Vagina (tissue), 2 donors: Measurements from ENCODE around the gene PABPC3. TPM values are rescaled to one million over a fixed set of nuclear protein-coding genes. Genes with fewer than 3 reads are reported as not detected.

ENCODE experiments used
- DNase-seq, 2 donors: peaks; one replicate each; pipeline ENCODE4 v3.0.0-alpha.2; 2017; ENCODE audit errors: extremely low spot score in 2 of 2
- H3K27ac ChIP-seq: fragments of 200-600 bp; sonication (generic); one replicate; pipeline ENCODE4 v1.5.1; 2019
- H3K27me3 ChIP-seq: fragments of 200-600 bp; sonication (generic); one replicate; pipeline ENCODE4 v1.5.1; 2019
- H3K36me3 ChIP-seq, 2 donors: fragments of 200-600 bp; sonication (generic); one replicate each; pipeline ENCODE4 v1.5.1; 2017 to 2019
- H3K4me1 ChIP-seq: fragments of 200-600 bp; sonication (generic); one replicate; pipeline ENCODE4 v1.5.1; 2019
- H3K4me3 ChIP-seq, 2 donors: fragments of 200-600 bp; sonication (generic); 1 replicate in 1 of 2; 2 replicates in 1 of 2; pipeline ENCODE4 v1.5.1; 2016 to 2019
- H3K9me3 ChIP-seq: fragments of 200-600 bp; sonication (generic); one replicate; pipeline ENCODE4 v1.5.1; 2019
- POLR2A ChIP-seq, 2 donors: fragments of 450-650 bp; IDR thresholded peaks; one replicate each; pipeline ENCODE4 v1.6.1; 2017; ENCODE audit warnings: antibody characterized with exemption in 2 of 2, mild to moderate bottlenecking in 2 of 2, moderate library complexity in 2 of 2
- POLR2AphosphoS5 ChIP-seq, 2 donors: sonication (generic); formaldehyde crosslinking; IDR thresholded peaks; one replicate each; pipeline ENCODE4 v1.9.0; 2017; ENCODE audit warnings: antibody characterized with exemption in 2 of 2, mild to moderate bottlenecking in 2 of 2, low read depth in 1 of 2; ENCODE audit not compliant: insufficient read depth in 1 of 2
- intact Hi-C: fragments of 100-400 bp; cut with DNase I; formaldehyde crosslinking; loops from one replicate; pipeline ENCODE4 v1.15.1; 2023
- total RNA-seq: library from RNA; depleted of rRNA; stranded (reverse); fragments of >200 nt; gene quantifications from one replicate; pipeline ENCODE4 v1.2.3, GENCODE V29; 2016
- TF ChIP-seq, protein P1 (sequence below), 3 experiments: fragments of 450-650 bp in 2 of 3; fragments of 200-600 bp in 1 of 3; sonication (generic) in 1 of 3; IDR thresholded peaks; one replicate each; pipeline ENCODE4 v1.5.1; 2017 to 2019; ENCODE audit warnings: antibody characterized with exemption in 3 of 3, mild to moderate bottlenecking in 2 of 3, moderate library complexity in 2 of 3

Gene PABPC3
- total RNA-seq, 1 donor from 2014 or later, result not detected

- no peak for DNase-seq
- Histone ChIP-seq H3K27ac (no peak overlapping the region), H3K4me3 (no peak overlapping the region), H3K9me3 (no peaks in the 10 kb centered on the region), H3K36me3 (no peaks in the 10 kb centered on the region), H3K4me1 (no peaks in the 10 kb centered on the region), H3K27me3 (no peaks in the 10 kb centered on the region)
- intact Hi-C loops, result no loop called here
- TF ChIP-seq, protein P1, sequence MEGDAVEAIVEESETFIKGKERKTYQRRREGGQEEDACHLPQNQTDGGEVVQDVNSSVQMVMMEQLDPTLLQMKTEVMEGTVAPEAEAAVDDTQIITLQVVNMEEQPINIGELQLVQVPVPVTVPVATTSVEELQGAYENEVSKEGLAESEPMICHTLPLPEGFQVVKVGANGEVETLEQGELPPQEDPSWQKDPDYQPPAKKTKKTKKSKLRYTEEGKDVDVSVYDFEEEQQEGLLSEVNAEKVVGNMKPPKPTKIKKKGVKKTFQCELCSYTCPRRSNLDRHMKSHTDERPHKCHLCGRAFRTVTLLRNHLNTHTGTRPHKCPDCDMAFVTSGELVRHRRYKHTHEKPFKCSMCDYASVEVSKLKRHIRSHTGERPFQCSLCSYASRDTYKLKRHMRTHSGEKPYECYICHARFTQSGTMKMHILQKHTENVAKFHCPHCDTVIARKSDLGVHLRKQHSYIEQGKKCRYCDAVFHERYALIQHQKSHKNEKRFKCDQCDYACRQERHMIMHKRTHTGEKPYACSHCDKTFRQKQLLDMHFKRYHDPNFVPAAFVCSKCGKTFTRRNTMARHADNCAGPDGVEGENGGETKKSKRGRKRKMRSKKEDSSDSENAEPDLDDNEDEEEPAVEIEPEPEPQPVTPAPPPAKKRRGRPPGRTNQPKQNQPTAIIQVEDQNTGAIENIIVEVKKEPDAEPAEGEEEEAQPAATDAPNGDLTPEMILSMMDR (IDR thresholded peaks at IDR 0.05), result peak in 1 of 3 experiments; percentile 21
- TF ChIP-seq POLR2A (IDR thresholded peaks at IDR 0.05) (no peak), POLR2AphosphoS5 (IDR thresholded peaks at IDR 0.05; ENCODE audit: insufficient read depth in 1 of 2, low read depth in 1 of 2) (no peak)
Observed at GRCh38 chr13:25085125-25085742, 10.7 kb upstream of the PABPC3 start.

DNA sequence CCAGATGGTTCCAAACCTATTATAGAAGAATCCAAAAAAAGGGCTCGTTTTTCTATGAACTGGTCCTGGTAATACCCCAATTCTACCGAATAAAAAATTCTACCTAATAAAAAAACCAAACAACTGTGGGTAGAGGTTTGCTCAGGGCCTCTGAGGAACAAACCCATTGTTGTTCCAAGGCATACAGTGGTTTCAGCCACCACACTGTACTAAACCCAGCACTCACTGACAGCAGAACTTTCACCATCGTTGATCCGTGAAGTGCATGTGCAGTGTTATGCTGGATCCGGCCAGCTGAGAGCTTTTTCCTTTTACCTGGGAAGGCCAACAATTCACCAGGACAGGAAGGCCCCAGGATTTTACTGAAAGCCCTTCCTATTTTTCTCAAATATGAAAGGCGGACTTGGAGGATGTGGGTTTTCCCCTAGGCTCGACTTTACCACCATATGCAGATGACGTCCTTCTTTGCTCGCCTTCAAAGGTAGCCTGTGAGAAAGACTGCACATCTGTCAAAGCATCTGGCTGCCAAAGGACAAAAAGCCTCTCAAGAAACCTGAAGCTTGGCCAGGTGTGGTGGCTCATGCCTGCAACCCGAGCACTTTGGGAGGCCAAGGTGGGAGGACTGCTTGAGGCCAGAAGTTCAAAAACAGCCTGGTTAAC, 7.2 kb upstream of the PABPC3 start:
- intact Hi-C loops, result no loop called here
- Histone ChIP-seq H3K36me3 (no peaks in the 10 kb centered on the region), H3K27me3 (no peaks in the 10 kb centered on the region), H3K4me1 (no peaks in the 10 kb centered on the region), H3K9me3 (no peaks in the 10 kb centered on the region), H3K27ac (no peak overlapping the region), H3K4me3 (no peak overlapping the region)
- TF ChIP-seq POLR2AphosphoS5 (IDR thresholded peaks at IDR 0.05; ENCODE audit: insufficient read depth in 1 of 2, low read depth in 1 of 2) (no peak), POLR2A (IDR thresholded peaks at IDR 0.05) (no peak)
- TF ChIP-seq, protein P1 (IDR thresholded peaks at IDR 0.05), result no peak
- DNase-seq, result no peak

DNA sequence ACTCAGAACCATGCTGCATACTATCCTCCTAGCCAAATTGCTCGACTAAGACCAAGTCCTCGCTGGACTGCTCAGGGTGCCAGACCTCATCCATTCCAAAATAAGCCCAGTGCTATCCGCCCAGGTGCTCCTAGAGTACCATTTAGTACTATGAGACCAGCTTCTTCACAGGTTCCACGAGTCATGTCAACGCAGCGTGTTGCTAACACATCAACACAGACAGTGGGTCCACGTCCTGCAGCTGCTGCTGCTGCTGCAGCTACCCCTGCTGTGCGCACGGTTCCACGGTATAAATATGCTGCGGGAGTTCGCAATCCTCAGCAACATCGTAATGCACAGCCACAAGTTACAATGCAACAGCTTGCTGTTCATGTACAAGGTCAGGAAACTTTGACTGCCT, 1.5 kb downstream of the PABPC3 start:
- Histone ChIP-seq H3K4me3 (no peak overlapping the region), H3K36me3 (no peaks in the 10 kb centered on the region), H3K27ac (no peak overlapping the region), H3K9me3 (no peaks in the 10 kb centered on the region), H3K27me3 (no peaks in the 10 kb centered on the region), H3K4me1 (no peaks in the 10 kb centered on the region)
- intact Hi-C loops, result no loop called here
- DNase-seq, result no peak
- TF ChIP-seq POLR2AphosphoS5 (IDR thresholded peaks at IDR 0.05; ENCODE audit: insufficient read depth in 1 of 2, low read depth in 1 of 2) (no peak), POLR2A (IDR thresholded peaks at IDR 0.05) (no peak)
- TF ChIP-seq, protein P1 (IDR thresholded peaks at IDR 0.05), result no peak

DNA sequence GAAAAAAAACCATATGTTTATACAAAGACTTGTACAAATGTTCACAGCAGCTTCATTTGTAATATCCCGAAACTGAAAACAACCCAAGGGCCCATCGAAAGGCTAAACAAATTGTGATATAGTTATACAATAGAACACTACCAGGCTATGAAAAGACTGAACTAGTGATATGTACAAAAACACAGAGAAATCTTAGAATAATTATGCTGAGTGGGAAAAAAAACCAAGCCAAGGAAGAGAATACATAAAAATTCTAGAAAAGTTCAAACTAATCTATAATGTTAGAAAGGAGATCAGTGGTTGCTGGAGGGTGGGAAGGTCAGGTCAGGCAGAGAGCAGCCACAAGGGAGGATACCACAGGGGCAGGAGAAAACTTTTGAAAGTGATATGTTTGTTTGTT, 7.8 kb downstream of the PABPC3 start:
- no peaks in the 10 kb centered on the region for H3K4me1 ChIP-seq
- no peak overlapping the region for H3K27ac ChIP-seq
- H3K36me3 ChIP-seq, result no peaks in the 10 kb centered on the region
- DNase-seq, result no peak
- no peak overlapping the region for H3K4me3 ChIP-seq
- no peaks in the 10 kb centered on the region for H3K9me3 ChIP-seq
- TF ChIP-seq POLR2AphosphoS5 (IDR thresholded peaks at IDR 0.05; ENCODE audit: insufficient read depth in 1 of 2, low read depth in 1 of 2) (no peak), POLR2A (IDR thresholded peaks at IDR 0.05) (no peak)
- TF ChIP-seq, protein P1 (IDR thresholded peaks at IDR 0.05), result no peak
- intact Hi-C loops, result no loop called here
- H3K27me3 ChIP-seq, result no peaks in the 10 kb centered on the region

DNA sequence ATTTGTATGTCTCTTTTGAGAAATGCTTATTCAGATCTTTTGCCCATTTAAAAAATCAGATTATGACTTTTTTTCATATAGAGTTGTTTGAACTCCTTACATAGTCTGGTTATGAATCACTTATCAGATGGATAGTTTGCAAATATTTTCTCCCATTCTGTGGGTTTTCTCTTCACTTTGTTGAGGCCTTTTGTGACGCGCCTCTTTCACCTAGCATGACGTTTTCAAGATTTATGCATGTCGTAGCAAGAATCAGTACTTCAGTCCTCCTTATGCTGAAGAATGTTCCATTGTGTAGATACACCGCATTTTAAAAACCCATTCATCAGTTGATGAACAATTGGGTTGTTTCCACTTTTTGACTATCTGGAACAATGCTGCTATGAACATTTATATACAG, 13.4 kb downstream of the PABPC3 start:
- Histone ChIP-seq H3K4me3 (no peak overlapping the region), H3K9me3 (no peaks in the 10 kb centered on the region), H3K27me3 (no peaks in the 10 kb centered on the region), H3K4me1 (no peaks in the 10 kb centered on the region), H3K36me3 (no peaks in the 10 kb centered on the region), H3K27ac (no peak overlapping the region)
- no peak for TF ChIP-seq POLR2AphosphoS5 (IDR thresholded peaks at IDR 0.05; ENCODE audit: insufficient read depth in 1 of 2, low read depth in 1 of 2)
- no peak for TF ChIP-seq POLR2A (IDR thresholded peaks at IDR 0.05)
- TF ChIP-seq, protein P1 (IDR thresholded peaks at IDR 0.05), result no peak
- intact Hi-C loops, result no loop called here
- no peak for DNase-seq
